ENCODE results near the gene CLDN17.

DNA sequence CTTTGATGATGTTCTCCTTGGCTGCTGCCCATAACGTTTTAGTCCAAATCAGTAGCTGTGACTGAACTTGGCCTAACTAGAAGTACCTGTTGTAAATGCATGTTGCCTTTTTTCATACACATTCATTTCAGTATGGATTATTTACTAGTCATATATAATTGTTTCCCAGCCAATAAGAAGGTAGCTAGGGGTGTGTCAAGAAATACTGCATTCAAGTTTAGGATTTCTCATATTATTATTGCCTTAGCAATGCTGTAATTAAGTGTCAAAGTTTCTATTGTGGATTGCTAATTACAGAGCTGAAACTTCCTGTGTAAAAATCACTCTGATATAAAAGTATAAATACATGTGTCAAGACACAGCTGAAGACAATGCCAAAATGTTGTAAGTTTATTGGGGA lies at the start of gene CLDN17:
- TF ChIP-seq SMC3 (IDR thresholded peaks at IDR 0.05; ENCODE audit: low read depth, low read length) (no peak), CHD1 (IDR thresholded peaks at IDR 0.05; ENCODE audit: low read depth, low read length) (no peak), MAFK (IDR thresholded peaks at IDR 0.05; ENCODE audit: low read depth, low read length) (no peak), RCOR1 (IDR thresholded peaks at IDR 0.05; ENCODE audit: insufficient replicate concordance, low read length) (no peak), POLR2A (IDR thresholded peaks at IDR 0.05; ENCODE audit: low read depth, low read length) (no peak), MAZ (IDR thresholded peaks at IDR 0.05; ENCODE audit: borderline replicate concordance, low read depth, low read length) (no peak), RAD21 (IDR thresholded peaks at IDR 0.05; ENCODE audit: low read length) (no peak)
- TF ChIP-seq, protein P1, sequence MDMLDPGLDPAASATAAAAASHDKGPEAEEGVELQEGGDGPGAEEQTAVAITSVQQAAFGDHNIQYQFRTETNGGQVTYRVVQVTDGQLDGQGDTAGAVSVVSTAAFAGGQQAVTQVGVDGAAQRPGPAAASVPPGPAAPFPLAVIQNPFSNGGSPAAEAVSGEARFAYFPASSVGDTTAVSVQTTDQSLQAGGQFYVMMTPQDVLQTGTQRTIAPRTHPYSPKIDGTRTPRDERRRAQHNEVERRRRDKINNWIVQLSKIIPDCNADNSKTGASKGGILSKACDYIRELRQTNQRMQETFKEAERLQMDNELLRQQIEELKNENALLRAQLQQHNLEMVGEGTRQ (IDR thresholded peaks at IDR 0.05; ENCODE audit: low read depth, low read length): no peak
- TF ChIP-seq, protein P2, sequence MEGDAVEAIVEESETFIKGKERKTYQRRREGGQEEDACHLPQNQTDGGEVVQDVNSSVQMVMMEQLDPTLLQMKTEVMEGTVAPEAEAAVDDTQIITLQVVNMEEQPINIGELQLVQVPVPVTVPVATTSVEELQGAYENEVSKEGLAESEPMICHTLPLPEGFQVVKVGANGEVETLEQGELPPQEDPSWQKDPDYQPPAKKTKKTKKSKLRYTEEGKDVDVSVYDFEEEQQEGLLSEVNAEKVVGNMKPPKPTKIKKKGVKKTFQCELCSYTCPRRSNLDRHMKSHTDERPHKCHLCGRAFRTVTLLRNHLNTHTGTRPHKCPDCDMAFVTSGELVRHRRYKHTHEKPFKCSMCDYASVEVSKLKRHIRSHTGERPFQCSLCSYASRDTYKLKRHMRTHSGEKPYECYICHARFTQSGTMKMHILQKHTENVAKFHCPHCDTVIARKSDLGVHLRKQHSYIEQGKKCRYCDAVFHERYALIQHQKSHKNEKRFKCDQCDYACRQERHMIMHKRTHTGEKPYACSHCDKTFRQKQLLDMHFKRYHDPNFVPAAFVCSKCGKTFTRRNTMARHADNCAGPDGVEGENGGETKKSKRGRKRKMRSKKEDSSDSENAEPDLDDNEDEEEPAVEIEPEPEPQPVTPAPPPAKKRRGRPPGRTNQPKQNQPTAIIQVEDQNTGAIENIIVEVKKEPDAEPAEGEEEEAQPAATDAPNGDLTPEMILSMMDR (conservative IDR thresholded peaks at IDR 0.05; ENCODE audit: low read depth, low read length): no peak
- TF ChIP-seq, protein P3, sequence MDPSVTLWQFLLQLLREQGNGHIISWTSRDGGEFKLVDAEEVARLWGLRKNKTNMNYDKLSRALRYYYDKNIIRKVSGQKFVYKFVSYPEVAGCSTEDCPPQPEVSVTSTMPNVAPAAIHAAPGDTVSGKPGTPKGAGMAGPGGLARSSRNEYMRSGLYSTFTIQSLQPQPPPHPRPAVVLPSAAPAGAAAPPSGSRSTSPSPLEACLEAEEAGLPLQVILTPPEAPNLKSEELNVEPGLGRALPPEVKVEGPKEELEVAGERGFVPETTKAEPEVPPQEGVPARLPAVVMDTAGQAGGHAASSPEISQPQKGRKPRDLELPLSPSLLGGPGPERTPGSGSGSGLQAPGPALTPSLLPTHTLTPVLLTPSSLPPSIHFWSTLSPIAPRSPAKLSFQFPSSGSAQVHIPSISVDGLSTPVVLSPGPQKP (IDR thresholded peaks at IDR 0.05; ENCODE audit: borderline replicate concordance, low read depth, low read length): no peak
